GM21423 (cell line): ENCODE measurements around the gene DPYSL3.

Source experiments
- ATAC-seq: cut with Tn5 transposase; IDR thresholded peaks from one replicate; pipeline ENCODE4 v1.9.1; 2021; ENCODE audit warnings: mild to moderate bottlenecking, moderate library complexity; ENCODE audit not compliant: unreplicated experiment

Gene DPYSL3

DNA sequence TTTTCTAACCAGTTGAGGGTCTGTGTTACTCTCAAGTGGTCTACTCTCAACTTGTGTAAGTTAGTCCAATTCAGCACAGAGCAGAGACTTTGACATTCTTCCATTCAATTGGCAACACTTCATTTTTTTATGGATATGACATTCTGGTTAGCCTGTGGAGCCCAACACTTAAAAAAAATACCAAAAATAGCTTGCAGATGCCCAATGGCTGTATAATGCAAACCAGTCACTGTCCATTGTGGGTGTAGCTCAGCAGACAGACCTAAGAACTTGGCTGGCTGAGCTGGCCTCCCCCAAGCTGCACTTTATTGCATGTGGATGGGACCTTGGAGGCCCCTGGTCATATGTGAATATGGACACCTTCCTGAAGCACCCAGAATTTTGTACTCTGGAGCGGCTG lies 103.2 kb downstream of the DPYSL3 start:
- ATAC-seq = no peak

DNA sequence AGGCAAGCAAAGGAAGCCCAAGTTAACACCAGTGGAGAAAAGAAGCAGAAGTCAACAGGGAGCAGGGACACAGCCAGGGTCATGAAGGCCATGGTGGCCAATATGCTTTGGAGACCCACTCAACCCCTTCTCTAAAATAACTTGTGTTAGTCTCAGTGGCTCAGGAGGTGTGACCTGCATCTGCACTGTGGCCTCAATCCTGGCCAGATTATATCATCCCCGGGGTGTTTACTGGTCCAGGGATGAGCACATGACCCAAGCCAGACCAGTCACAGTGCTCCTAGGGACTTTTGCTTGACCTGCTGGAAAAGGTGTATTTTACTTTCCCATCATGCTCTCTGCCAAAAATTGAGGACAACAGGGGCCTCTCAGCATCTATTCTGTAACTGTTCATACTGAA lies 105.2 kb downstream of the DPYSL3 start:
- ATAC-seq = no peak

DNA sequence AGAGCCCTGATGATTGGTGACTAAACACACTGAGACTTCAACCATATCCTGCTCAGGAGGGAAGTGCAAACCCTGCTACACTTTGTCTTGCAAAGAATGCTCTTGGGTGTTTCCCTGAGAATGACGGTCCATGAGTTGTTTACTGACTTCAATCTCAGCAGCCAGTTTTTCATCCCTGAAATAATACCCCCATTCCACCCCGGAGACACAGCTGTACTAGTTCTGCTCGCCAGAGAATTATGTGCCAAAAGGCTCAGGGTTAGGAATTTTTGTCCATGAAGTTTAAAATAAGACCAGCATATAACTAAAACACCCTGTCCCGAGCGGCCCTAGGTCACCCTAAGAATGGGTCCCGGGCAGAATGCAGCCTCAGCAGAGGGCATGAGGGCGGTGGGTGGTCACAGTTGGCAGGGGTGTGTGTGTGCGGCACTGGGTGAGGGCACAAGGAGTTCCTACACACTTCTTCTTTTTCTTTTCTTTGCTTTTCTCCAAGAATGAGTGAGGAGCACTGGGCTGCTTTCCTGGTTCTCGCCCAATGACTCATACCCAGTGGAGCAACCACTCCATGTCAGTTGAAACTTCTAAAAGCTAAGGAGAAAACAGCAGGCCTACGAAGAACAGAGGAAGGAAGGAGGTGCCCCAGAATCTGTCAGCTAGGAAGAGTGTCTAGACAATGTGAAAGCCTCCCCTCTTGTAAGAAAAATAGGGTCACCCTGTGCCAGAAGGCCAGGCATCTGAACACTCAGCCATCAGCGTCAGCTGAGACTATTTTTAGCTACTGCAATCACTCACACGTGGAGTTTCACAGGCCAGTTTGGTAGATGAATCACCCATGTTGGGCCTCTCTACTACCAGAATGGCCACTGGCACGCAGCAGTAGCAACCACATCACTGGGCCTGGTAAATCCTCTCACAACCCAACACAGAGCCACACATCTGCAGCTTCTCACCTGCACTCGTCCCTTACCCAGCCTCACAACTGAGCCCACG lies 105.9 kb downstream of the DPYSL3 start:
- peak; percentile 95 for ATAC-seq

DNA sequence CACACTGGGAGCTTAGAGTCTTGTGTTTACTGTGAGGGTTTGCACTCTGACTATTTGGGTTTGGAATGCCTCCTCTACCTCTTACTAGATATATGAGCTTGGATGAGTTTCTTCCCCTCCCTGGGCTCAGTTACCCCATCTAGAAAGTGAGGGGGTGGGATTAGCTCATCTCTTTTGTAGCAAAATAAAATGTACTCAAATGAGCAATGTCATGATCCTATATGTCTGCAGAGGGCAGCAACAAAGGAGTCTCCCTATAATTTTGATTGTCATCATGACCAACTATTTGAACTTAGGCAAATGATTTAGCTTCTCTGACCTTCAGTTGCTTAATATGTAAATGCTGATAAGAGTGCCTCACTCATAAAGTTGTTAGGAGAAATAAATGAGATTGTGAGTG lies 109.0 kb downstream of the DPYSL3 start:
- no peak for ATAC-seq

DNA sequence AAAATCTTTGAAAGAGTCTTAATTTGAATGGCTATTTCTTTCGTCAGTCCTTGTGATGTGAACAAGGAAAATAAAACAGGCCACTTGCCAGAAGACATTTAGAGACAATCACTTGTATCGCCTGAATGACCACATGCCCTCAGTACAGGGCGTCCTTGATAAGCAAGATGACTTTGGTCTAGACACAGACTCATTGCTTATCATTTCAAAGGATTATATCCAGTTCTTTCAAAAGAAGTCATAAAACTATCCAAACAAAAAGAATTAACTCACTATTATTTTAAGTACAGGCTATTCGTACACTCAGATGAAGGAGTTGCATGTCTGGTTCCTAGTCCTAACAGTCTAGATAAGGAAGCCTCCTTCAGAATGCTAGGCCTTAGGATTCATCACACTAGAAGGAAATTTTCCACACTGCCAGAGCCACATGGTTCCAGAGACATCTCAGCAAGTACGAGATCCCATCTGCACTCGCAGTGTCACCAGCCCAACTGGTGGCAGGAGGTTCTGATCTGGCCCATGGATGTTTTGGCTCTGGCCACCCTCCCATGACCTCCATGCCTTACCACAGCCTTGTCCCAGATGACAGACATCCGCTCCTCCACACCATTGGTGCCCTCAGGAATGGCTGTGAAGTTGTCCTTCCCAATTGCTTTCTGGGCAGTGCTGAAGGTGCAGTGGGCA lies 109.6 kb downstream of the DPYSL3 start:
- no peak for ATAC-seq

DNA sequence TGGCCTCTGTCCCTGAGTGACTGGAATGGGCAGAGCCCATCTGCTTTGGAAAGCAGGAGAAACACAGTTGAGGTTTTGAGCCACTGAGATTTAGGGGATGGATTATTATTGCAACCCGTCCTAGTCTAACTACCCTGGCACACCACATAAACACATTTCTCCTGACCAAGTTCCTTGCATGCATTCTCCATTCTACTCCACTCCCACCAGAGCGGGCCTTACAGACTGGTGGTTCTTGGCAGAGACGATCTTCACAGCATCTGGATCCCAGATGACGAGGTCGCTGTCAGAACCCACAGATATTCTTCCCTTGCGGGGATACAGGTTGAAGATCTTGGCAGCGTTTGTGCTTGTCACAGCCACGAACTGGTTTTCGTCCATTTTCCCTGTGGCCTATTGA lies 111.0 kb downstream of the DPYSL3 start:
- ATAC-seq = no peak

DNA sequence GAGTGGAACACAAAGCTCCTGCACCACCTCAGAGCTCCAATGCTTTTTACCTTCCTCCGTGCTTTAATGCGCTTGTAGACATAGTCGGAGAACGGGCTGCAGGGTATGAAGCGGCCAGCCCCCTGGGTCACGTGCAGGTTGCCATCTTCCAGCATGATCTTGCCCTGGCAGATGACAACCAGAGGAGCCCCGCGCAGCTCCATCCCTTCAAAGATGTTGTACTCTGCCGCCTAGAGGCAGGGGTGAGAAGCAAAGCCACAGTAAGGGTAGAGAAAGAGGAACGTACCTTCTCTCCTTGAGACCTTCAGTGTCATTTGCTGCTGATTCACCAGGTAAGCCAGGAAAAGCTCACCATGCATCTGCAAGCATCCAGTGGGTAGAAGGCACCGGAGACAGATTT lies 112.3 kb downstream of the DPYSL3 start:
- no peak for ATAC-seq

DNA sequence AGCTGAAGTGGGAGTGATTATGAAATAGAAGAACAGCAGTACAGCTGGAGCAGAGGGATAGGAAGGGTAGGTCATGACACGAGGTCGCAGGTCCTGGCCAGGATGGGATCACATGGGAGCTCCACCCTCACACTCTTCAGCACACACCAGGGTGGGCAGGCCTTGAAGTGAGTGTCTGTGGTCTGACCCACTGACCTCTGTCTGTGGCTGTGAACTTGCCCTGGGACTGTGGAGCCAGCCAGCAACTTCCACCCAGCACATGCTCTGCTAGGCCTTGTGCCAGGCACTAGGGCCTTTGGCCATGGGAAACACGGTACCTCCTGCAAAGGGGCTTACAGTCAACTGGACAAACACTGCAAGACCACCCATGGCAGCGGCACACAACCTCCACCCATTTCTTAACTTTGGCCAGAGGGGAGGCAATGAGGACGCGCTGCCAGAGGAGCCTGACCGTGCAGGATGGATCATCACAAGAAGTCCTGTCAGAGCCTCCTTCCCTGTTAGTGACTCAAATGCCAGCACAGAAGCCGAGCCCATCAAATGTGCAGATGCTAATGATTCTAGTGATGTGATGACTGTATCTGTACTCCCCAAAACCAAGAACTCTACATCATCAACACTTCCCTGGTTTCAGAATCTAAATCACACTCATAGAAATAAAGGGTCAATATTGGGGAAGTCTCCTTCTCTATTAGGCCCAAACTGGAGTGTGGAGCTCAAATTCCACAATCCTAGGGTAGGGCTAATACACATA lies 113.6 kb downstream of the DPYSL3 start:
- ATAC-seq = no peak

DNA sequence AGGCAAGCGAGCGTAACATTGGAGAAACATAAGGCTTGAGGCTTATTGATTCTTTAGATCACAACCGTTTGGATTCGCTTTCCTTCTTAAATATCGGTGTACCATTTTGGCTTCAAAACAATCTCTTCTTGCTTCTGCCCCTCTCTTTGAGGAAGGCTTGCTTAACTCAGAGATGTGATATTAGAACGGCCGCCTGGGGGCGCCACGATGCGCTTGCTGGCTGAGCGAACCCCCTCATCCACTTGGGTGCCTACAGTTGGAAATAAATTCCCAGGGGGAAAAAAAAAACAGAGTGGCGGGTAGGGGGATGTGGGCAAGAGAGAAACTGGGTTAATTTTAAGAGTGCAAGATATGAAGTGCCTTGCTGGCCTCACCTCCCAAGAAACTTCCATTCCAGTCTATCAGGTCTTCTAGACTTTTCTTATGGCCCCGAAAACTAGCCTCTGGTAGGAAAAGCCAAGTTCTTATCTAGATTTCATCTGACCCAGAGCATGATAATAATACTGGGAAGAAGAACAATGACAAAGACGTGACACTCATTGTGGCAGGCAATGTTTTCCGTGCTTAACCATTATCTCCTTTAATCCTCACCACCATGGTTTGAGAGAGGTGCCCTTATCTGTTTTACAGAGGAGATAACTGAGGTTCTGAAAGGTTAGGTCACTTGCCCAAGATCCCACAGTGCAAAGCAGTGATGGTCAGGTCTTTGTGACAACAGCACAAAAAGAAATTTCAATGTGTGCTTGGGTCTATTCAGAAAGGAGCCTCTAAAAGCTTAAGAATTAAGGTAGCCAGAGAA lies 115.8 kb downstream of the DPYSL3 start:
- no peak for ATAC-seq

DNA sequence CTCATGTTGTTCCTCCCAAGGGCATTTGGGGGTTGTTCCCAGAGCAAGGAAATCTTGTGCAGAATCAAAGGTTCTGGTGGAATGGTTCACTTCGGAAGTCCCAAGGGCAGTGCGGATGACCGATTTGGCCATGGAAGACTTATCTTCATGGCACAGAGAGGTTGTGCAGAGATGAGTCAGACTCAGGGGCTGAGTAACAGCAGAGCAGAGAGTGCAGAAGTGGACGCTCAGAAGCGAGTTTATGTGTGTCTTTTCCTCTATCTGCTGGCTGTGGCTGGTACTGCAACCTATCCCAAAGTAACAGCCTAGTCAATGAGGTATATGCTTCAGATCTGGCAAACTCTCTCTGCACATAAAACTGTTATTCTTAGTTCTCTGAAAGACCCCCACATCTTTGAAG lies 118.1 kb downstream of the DPYSL3 start:
- peak; percentile 77 for ATAC-seq

DNA sequence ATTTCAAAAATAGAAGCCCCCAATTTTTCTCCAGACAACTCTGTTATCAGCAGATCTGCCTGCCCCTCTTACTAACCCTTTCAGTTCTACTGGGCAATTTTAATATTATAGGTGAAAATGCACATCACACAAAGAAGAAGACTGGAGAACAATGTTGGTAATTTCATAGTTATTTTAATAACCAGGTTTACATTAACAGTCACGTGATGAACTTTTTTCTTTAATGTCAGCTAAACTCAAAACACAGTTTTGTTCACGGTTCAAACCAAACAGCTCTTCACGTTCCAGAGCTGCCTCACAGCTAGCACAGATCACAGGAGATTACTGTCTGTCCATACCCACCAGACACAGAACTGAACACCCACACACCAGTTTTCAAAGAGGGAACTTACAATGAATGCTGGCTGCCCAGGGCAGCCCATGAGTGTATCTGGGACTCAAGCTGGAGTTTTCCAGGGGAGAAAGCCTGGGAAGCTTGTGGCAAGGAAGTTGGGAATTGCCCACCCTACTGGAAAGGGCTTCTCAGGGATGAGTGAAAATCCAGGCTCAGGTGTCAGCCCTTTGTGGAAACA lies 119.1 kb downstream of the DPYSL3 start:
- ATAC-seq = no peak

DNA sequence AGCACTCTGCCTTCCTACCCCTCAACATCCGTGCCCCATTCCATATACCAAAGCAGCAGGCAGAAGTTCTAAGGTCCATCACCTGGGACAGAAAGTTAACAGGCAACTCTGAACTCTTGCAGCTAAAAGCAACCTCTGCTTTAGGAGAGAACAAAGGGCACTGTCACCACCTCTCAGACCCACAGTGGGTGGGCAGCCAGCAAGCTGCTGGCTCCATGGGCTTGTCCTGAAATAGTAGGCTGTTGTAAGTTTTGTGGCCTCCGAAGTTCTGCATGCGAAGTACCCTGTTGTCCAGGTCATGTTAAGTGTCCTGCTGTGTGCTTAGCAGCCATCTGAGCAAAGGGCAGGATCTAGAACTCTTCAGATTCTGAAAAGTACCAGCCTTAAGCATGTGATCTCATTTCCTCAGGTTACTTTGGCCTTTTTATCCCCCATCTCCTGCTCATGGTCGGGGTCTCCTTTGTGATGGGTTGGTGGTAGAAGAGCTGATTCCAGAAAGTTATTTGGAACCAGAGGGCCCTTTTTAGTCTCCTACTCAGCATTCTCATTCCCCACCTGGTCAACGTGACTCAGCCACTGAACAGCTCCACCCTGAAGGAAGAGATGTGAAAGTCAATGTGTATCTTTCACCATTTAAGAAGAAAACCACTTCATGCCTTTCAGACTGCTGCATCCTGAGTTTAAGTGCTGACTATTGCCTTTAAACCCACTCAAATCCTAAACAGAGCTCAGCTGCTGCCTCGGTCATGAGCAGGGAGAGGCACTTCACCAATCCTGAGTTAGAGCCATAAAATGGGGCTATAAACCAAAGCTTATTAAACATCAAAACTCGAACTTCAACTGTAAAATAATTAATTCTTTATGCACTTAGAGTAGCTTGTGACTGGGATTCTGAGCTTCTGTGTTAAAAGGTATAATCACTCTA lies 121.4 kb downstream of the DPYSL3 start:
- ATAC-seq = no peak

DNA sequence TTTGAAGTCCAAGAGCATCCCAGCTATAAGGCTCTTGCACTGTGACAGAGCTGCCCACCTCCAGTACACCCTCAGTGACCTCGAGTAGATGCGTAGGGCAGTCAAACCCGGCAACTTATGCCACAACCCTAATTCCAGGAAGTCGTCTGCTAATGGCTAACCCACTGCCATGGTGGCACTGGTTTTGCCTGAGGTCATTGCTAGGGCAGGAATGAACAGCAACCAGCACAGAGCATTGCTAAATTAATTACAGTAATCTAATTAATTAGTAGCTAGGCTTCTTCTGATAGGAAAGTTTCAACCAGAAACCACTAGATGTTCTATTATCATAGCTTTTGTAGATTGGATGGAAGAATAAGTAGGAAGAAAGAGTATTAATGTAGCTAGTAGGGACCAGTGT lies 122.8 kb downstream of the DPYSL3 start:
- ATAC-seq = no peak

DNA sequence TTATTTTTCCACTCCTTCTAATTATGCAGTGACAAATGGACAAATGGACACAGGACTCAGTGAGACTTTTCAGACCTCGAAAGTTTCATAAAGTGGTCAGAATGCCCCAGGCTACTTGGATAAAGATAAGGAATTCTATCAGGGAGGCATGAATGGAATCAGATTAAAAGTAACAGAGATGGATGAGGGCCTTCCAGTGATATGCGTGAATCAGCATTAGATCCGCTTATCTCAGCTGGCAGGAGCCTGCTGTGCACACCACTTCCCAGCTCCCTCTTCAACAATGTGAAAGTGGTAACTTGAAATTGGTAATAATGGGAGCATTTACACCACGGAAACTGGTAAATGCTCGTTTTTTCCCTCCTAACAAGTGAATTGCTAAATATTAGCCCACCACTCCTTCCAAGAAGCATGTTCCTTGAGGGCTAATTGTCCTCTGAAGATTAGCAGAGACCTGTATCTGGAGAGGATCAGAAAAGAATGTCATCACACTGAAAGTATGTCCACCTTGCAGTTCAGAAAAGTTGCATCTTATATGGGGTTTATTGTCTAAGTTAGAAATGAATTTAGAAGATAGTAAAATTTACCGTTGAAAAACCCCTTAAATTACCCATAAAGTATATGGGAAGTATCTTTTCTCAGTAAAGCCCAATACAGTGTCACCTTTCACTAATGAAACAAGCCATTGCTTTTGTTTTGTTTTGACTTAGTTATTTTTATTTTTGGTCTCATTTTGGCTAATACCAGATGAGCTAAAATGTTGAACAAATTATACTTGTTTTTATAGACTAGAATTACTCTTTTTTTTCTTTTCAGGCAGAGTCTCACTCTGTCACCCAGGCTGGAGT lies 125.3 kb downstream of the DPYSL3 start:
- no peak for ATAC-seq

DNA sequence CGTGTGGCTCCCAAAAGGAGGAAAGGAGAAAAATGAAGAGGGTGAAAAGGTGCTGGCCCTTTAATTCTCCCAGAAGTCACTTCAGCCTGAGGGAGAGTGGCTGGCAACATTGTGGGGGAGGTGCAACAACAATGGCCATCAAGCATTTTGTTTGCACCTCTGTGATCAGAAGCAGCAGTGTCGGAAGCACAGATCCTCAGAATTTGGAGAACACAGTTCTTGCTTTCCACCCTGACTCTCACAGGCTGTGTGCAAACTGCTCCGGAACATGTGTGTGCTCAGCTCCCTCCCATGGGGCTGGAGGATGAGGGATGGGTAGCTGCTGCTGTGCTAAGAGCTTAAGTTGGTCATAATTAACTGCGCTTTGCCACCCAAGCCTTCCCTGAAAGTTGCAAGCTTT lies 127.1 kb downstream of the DPYSL3 start:
- no peak for ATAC-seq

DNA sequence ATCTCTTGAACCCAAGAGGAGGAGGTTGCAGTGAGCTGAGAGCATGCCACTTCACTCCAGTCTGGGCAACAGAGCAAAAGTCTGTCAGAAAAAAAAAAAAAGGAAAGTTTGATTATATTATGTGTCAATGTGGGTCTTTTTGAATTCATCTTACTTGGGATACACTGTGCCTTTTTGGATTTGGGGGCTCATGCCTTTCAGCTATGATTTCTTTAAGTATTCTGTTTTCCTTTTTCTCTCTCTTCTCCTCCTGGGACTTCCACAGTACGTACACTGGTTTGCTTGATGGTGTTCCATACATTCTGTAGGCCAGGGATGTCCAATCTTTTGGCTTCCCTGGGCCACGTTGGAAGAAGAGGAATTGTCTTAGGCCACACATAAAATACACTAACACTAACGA lies 128.3 kb downstream of the DPYSL3 start:
- ATAC-seq = no peak

DNA sequence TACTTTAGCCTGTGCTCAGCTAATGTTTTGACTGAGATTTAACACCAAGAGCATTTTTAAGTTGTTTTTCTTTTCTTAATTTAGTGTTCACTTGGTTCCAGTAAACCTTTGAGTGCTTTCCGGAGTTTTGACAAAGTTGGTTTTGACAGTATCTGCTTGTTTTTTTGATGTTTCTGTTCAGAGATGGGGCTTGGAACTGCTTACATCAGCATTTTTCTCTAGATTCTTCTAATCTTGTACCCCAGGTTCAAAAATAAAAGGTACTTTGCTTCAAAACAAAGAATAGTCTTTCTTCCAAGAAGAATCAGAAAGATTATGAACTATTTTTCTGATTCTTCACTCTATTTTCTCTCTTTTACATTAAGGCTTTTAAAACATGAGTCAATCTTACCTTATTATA lies 132.2 kb downstream of the DPYSL3 start:
- no peak for ATAC-seq

DNA sequence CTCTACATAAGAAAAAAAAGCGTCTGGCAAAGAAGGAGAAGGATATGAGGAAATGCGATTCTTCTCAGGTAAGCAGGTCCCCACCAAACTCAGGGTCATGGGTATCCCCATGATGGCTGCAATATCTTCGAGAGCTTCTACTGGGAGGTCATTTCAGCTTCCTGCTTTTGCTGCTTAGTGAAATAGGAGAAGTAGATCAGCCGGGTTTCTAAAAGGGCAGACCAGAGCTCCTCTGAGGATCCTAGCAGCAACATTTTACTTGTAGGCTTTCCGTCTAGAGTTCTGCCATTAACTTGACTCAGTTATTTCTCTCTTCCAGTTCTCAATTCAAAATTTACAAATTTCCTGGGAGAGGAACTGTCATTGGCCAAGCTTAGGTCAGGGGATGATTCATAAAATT lies 134.7 kb downstream of the DPYSL3 start:
- ATAC-seq = no peak
